ENCODE results near the gene KCNB1.

KCNB1 gene

GRCh38 chr20:49450281-49450721 is 32.2 kb downstream of the KCNB1 start:
- no peaks in the 10 kb centered on the region for H3K27me3 ChIP-seq (ENCODE audit: insufficient read depth, insufficient read length)
- H3K4me3 ChIP-seq (ENCODE audit: insufficient read length, low read depth), result no peak overlapping the region
- H3K9ac ChIP-seq (ENCODE audit: insufficient read length, low read depth), result no peak overlapping the region
- H3K36me3 ChIP-seq (ENCODE audit: insufficient read depth, insufficient read length, low read length), result no peaks in the 10 kb centered on the region
- no peak for TF ChIP-seq ZNF274 (IDR thresholded peaks at IDR 0.05; ENCODE audit: low read depth, low read length)
- TF ChIP-seq SUZ12 (IDR thresholded peaks at IDR 0.05; ENCODE audit: extremely low read depth, insufficient read depth, insufficient read length), result no peak
- no peak for TF ChIP-seq YY1 (IDR thresholded peaks at IDR 0.05; ENCODE audit: insufficient read depth, insufficient read length)
- peaks cover 19% of the 10 kb centered on the region for H3K4me1 ChIP-seq (ENCODE audit: insufficient read depth, insufficient read length)
- DNase-seq (ENCODE audit: low read depth, low spot score), result peak; percentile 42
- 0 out of 2 replicates have a peak, but pooled peaks cover 6% of the 10 kb centered on the region for H3K9me3 ChIP-seq (ENCODE audit: insufficient read depth, low read length)

DNA sequence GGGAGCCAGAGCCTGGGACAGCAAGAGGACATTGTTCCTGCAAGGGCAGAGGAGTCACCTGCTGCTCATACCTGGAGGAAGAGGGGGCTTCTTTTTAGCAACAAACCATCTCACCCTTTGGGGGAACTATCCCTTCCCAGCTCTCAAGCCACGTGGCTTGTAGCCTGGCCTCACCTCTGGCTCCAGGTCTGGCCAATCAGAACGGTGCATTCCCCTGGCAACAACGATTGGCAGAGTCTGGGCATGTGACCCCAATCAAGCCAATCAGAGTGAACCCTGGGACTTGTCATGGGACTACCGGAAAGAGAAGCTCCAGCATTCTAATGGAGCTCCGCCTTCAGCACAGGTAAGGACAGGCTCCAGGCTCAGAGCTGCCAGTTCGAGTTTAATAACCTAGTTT is 33.6 kb downstream of the KCNB1 start:
- TF ChIP-seq SUZ12 (IDR thresholded peaks at IDR 0.05; ENCODE audit: extremely low read depth, insufficient read depth, insufficient read length), result no peak
- no peak for TF ChIP-seq ZNF274 (IDR thresholded peaks at IDR 0.05; ENCODE audit: low read depth, low read length)
- TF ChIP-seq YY1 (IDR thresholded peaks at IDR 0.05; ENCODE audit: insufficient read depth, insufficient read length), result no peak
- Histone ChIP-seq H3K27me3 (ENCODE audit: insufficient read depth, insufficient read length) (no peaks in the 10 kb centered on the region), H3K4me1 (ENCODE audit: insufficient read depth, insufficient read length) (peaks cover 21% of the 10 kb centered on the region), H3K9ac (ENCODE audit: insufficient read length, low read depth) (no peak overlapping the region), H3K4me3 (ENCODE audit: insufficient read length, low read depth) (no peak overlapping the region), H3K9me3 (ENCODE audit: insufficient read depth, low read length) (0 out of 2 replicates have a peak, but pooled peaks cover 6% of the 10 kb centered on the region), H3K36me3 (ENCODE audit: insufficient read depth, insufficient read length, low read length) (no peaks in the 10 kb centered on the region)
- DNase-seq (ENCODE audit: low read depth, low spot score), result no peak

GRCh38 chr20:49447946-49448809 is 34.3 kb downstream of the KCNB1 start:
- no peaks in the 10 kb centered on the region for H3K36me3 ChIP-seq (ENCODE audit: insufficient read depth, insufficient read length, low read length)
- TF ChIP-seq SUZ12 (IDR thresholded peaks at IDR 0.05; ENCODE audit: extremely low read depth, insufficient read depth, insufficient read length) (no peak), ZNF274 (IDR thresholded peaks at IDR 0.05; ENCODE audit: low read depth, low read length) (no peak), YY1 (IDR thresholded peaks at IDR 0.05; ENCODE audit: insufficient read depth, insufficient read length) (no peak)
- no peak overlapping the region for H3K9ac ChIP-seq (ENCODE audit: insufficient read length, low read depth)
- H3K27me3 ChIP-seq (ENCODE audit: insufficient read depth, insufficient read length), result no peaks in the 10 kb centered on the region
- no peak overlapping the region for H3K4me3 ChIP-seq (ENCODE audit: insufficient read length, low read depth)
- DNase-seq (ENCODE audit: low read depth, low spot score), result no peak
- 0 out of 2 replicates have a peak, but pooled peaks cover 6% of the 10 kb centered on the region for H3K9me3 ChIP-seq (ENCODE audit: insufficient read depth, low read length)
- peaks cover 21% of the 10 kb centered on the region for H3K4me1 ChIP-seq (ENCODE audit: insufficient read depth, insufficient read length)

DNA sequence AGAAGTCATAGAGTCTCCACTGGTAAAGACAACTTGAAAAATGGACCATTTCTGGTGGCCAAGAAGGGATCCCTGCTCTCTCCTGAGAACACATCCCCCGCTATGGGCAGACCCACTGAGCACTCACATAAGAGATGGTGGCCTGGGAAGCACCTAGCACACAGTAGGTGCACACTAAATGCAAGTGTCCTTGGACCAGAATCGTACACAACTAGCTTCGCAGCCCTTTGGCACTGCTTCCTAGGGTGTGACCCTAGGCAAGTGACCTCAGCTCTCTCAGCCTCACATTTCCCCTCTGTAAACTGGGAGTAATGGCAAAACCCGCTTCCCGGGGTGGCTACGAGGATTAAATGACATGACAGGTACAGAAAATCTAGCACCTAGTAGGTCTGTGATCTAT is 35.1 kb downstream of the KCNB1 start:
- H3K4me1 ChIP-seq (ENCODE audit: insufficient read depth, insufficient read length), result peaks cover 21% of the 10 kb centered on the region
- no peak overlapping the region for H3K4me3 ChIP-seq (ENCODE audit: insufficient read length, low read depth)
- H3K36me3 ChIP-seq (ENCODE audit: insufficient read depth, insufficient read length, low read length), result no peaks in the 10 kb centered on the region
- H3K9ac ChIP-seq (ENCODE audit: insufficient read length, low read depth), result no peak overlapping the region
- H3K27me3 ChIP-seq (ENCODE audit: insufficient read depth, insufficient read length), result no peaks in the 10 kb centered on the region
- no peak for DNase-seq (ENCODE audit: low read depth, low spot score)
- H3K9me3 ChIP-seq (ENCODE audit: insufficient read depth, low read length), result 0 out of 2 replicates have a peak, but pooled peaks cover 6% of the 10 kb centered on the region
- TF ChIP-seq ZNF274 (IDR thresholded peaks at IDR 0.05; ENCODE audit: low read depth, low read length), result no peak
- TF ChIP-seq SUZ12 (IDR thresholded peaks at IDR 0.05; ENCODE audit: extremely low read depth, insufficient read depth, insufficient read length), result no peak
- TF ChIP-seq YY1 (IDR thresholded peaks at IDR 0.05; ENCODE audit: insufficient read depth, insufficient read length), result no peak

- H3K36me3 ChIP-seq (ENCODE audit: insufficient read depth, insufficient read length, low read length), result no peaks in the 10 kb centered on the region
- H3K9me3 ChIP-seq (ENCODE audit: insufficient read depth, low read length), result 0 out of 2 replicates have a peak, but pooled peaks cover 6% of the 10 kb centered on the region
- H3K4me1 ChIP-seq (ENCODE audit: insufficient read depth, insufficient read length), result peaks cover 21% of the 10 kb centered on the region
- no peak for DNase-seq (ENCODE audit: low read depth, low spot score)
- no peak overlapping the region for H3K4me3 ChIP-seq (ENCODE audit: insufficient read length, low read depth)
- H3K9ac ChIP-seq (ENCODE audit: insufficient read length, low read depth), result no peak overlapping the region
- H3K27me3 ChIP-seq (ENCODE audit: insufficient read depth, insufficient read length), result no peaks in the 10 kb centered on the region
- TF ChIP-seq SUZ12 (IDR thresholded peaks at IDR 0.05; ENCODE audit: extremely low read depth, insufficient read depth, insufficient read length) (no peak), YY1 (IDR thresholded peaks at IDR 0.05; ENCODE audit: insufficient read depth, insufficient read length) (no peak), ZNF274 (IDR thresholded peaks at IDR 0.05; ENCODE audit: low read depth, low read length) (no peak)
Measured at GRCh38 chr20:49446808-49447207, 35.7 kb downstream of the KCNB1 start.

DNA sequence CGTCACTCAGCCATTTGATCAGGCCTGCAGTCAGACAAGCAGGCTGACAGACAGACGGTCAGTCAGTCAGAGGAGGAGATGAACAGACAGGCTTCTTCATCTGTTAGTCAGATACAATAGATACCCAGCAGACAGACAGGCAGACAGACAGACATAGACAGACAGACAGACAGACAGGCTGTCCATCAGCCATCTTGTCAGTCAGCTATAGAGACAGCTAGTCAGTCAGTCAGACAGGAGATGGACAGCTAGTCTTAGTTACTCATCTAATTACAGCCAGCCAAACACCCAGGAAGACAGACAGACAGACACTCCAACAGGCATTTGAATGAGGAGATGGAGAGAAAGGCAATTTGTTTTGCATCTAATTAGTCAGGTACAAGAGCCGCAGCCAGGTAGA is 36.4 kb downstream of the KCNB1 start:
- H3K9me3 ChIP-seq (ENCODE audit: insufficient read depth, low read length), result 0 out of 2 replicates have a peak, but pooled peaks cover 6% of the 10 kb centered on the region
- H3K4me1 ChIP-seq (ENCODE audit: insufficient read depth, insufficient read length), result peaks cover 21% of the 10 kb centered on the region
- H3K9ac ChIP-seq (ENCODE audit: insufficient read length, low read depth), result no peak overlapping the region
- no peaks in the 10 kb centered on the region for H3K36me3 ChIP-seq (ENCODE audit: insufficient read depth, insufficient read length, low read length)
- TF ChIP-seq SUZ12 (IDR thresholded peaks at IDR 0.05; ENCODE audit: extremely low read depth, insufficient read depth, insufficient read length) (no peak), YY1 (IDR thresholded peaks at IDR 0.05; ENCODE audit: insufficient read depth, insufficient read length) (no peak), ZNF274 (IDR thresholded peaks at IDR 0.05; ENCODE audit: low read depth, low read length) (no peak)
- H3K27me3 ChIP-seq (ENCODE audit: insufficient read depth, insufficient read length), result no peaks in the 10 kb centered on the region
- DNase-seq (ENCODE audit: low read depth, low spot score), result no peak
- no peak overlapping the region for H3K4me3 ChIP-seq (ENCODE audit: insufficient read length, low read depth)

DNA sequence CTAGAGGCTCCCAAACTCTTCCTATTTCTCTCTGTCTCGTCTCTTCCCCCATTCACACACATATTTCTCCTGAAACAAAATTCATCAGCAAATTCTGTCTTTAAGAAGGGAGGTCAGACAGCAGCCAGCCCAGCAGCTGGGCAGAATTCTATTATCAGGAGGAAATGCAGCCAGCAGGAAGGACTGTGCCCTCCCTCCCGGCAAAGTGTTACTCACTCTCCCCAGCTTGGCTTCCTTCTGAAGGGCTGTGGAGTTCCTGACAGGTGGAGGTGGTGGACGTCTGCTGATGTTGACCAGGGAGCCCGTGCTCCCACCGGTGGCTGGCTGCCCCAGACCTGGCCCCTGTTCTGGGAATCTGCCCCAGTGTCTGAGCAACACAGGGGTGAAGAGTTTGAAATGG is 37.3 kb downstream of the KCNB1 start:
- H3K36me3 ChIP-seq (ENCODE audit: insufficient read depth, insufficient read length, low read length), result no peaks in the 10 kb centered on the region
- no peak for TF ChIP-seq SUZ12 (IDR thresholded peaks at IDR 0.05; ENCODE audit: extremely low read depth, insufficient read depth, insufficient read length)
- no peak for TF ChIP-seq YY1 (IDR thresholded peaks at IDR 0.05; ENCODE audit: insufficient read depth, insufficient read length)
- TF ChIP-seq ZNF274 (IDR thresholded peaks at IDR 0.05; ENCODE audit: low read depth, low read length), result no peak
- no peak overlapping the region for H3K9ac ChIP-seq (ENCODE audit: insufficient read length, low read depth)
- peaks cover 18% of the 10 kb centered on the region for H3K4me1 ChIP-seq (ENCODE audit: insufficient read depth, insufficient read length)
- H3K4me3 ChIP-seq (ENCODE audit: insufficient read length, low read depth), result no peak overlapping the region
- H3K27me3 ChIP-seq (ENCODE audit: insufficient read depth, insufficient read length), result no peaks in the 10 kb centered on the region
- no peak for DNase-seq (ENCODE audit: low read depth, low spot score)
- H3K9me3 ChIP-seq (ENCODE audit: insufficient read depth, low read length), result 0 out of 2 replicates have a peak, but pooled peaks cover 6% of the 10 kb centered on the region

Measured in NT2/D1 (cell line).